Stimulated activated CD8-positive, alpha-beta memory T cell treated with anti-CD3 and anti-CD28 coated beads, Interleukin-4, amount 100 ng/mL, for 48 hours (primary cell): Measurements from ENCODE around the gene IFNA1.
A peak's percentile ranks its signal among the peaks of the same experiment; 100 is the strongest.
"Not testable (repeated sequence)": the region's sequence is repeated elsewhere in the genome, so short reads cannot be mapped to it uniquely, and the experiment has no call there.

Experiments used
- DNase-seq: peaks from one replicate; pipeline ENCODE4 v3.0.0-alpha.2; 2020

IFNA1 gene

DNA sequence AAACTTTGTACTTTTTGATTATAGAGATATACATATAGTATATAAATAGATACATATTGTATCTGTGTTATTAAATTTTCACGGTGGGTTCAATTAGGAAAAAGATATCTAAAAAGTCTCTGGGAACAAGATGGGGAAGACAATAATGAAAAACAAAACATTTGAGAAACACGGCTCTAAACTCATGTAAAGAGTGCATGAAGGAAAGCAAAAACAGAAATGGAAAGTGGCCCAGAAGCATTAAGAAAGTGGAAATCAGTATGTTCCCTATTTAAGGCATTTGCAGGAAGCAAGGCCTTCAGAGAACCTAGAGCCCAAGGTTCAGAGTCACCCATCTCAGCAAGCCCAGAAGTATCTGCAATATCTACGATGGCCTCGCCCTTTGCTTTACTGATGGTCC lies at the start of gene IFNA1:
TSS of gene IFNA1 (plus strand) at position 301 of the 400 bp plus-strand sequence. CDS start at position 370, 69 bp downstream.
- no peak for DNase-seq

DNA sequence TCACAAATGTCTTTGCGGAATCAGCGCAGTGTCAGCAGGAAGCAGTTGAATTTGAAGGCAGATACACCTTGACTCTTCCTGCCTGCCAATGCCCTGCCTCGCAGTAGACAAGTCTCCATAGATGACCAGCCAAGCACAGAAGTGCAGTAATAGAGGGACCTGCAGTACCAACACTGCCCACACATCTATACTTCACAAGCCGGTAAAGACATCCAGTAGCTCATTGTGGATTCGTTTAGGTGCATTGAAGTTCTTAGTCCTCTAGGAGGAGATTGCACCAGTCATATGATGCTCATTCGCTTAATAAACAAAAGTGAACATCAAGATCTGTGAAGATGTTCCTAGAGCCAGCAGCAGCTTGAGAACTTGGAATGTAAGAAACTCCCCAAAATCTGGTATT lies 48.0 kb upstream of the IFNA1 start:
- no peak for DNase-seq

DNA sequence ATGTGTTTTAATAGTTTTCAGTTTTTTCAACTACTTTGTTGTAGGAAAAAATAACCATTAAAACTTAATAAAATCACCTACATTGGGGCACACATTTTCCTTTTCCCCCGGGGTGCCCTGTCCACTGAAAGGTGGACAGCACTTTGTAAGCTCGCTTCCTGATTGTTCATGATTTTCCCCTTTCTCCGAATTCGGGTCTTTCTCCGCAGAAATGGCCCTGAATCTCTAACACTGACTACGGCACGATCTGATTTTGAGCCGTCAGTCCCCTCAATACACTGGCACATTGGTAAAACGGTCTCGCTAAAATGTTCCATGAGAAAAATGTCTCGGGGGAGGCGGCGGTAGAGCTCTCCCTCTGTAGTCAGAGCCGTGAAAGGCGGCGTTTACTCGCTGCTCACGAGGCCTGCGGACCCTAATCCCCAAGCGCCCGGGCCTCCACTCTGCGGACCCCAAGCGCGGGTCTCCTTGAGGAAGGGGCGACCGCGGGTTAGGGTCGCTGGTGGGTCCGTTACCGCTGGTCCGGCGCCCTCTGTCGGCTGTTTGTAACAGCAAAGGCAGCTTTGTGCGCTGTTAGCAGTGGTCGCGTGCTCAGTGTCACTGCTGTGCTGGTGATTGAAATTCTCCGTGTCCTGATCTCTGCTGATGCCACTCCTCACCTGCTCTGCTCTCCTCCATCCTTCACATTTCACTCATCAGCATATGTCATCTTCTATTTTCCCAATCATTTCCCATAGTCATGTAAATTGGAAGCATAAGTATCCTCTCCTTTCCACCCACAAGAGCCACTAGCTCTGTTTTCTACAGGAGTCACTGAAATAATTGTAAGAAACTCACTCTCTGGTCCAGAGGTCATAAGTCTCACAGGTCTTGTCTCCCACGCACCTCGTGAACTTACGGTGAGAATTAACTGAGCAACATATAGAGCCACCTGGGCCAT lies 44.2 kb upstream of the IFNA1 start:
- DNase-seq, result peak; percentile 79

DNA sequence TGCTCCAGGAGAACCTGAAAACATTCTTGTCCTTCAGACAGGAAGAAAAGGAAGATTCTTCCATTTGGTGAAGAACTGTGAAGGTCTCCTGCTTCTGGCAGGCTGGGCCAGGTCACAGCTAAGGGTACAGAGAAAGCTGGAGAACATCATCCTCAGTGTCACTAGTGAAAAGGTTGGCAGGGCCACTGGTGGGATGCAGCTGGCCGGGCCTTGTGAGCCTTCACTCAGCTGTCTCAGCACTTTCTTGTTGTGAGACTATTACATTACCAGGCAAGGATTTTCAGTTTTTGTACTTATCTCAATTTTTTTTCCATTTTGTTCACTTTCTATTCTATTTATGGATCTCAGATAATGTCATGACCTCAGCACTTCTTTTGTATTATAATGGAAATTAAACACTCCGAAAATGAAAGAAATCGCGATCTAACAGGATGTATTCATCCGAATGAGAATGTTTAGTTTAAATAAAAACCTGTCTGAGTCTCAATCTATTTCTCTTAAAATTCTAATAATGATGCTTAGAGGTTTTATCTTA lies 41.2 kb upstream of the IFNA1 start:
- no peak for DNase-seq

DNA sequence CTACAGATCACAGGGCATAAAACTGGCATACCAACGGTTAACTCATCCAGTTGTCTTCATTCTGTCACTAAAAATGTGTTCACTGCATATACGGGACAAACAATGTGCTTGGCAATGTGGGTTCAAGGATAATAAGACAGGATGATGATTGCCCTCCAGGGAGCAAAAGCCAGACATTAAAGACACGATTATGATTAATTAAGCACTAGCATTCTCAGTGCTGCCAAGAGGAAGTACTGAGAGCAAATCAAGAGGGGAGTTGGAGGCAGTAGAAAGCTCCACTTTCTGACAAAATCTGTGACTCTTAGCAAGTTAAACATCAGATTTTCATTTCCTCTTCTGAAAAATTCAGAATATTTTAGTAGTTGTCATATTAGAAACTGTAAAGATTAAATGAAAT lies 40.3 kb upstream of the IFNA1 start:
- DNase-seq, result no peak

DNA sequence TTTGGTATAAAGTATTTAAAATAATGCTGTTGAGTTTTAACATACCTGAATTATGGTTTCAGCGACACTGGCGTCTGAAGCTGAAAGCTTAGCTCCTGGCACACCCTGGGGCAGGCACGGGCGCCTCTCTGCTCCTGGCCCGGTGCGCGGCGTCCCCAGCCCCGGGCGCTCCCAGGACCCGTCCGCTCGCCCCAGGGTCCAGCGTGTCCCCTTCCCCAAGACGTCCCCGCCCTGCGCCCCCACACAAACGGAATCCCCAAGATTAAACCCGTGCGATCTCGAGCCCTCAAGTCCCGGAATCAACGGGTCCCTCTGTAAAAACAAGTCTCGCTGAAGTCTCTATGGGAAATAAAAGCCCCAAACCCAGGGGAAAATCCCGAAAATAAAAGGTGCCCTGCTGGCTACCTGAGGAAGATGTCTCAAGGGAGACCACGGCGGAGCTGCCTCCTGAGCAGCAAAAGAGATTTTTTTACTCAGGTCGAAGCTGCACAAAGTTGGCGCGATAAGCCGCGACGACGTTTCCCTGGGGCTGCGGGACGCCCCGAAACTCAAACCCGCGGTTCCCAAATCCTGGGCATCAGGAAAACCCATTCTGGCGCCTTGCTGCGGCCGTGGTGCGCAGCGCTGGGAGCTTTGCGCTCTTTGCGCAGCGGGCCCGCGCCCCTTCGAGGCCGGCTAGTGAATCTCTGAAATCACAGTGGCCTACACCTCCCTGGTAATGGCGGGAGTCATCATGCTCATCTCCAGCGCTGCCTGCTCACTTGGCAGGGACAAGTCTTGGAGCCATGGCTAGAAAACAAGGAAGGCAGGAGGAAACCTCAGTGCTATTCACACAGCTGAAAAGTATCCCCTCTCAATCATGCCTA lies 37.6 kb upstream of the IFNA1 start:
- peak; percentile 38 for DNase-seq

DNA sequence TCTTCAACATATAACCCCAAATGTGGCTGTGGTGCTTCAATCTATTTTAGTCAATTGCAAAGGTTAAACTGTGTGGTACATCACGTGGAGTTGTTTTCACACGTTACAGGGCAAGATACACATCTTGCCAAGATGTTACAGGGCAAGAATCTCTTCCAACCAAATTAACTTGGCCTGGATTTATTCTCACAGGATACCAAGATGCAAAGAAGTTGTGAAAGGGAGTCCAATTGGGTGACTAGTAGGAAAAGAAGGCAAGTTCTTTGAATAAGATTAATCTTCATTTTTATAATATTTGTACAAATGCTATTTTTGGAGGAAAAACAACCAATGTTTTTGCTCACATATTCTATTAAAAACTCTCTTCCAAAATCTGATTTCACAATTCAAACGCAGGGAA lies 36.1 kb upstream of the IFNA1 start:
- DNase-seq, result no peak

DNA sequence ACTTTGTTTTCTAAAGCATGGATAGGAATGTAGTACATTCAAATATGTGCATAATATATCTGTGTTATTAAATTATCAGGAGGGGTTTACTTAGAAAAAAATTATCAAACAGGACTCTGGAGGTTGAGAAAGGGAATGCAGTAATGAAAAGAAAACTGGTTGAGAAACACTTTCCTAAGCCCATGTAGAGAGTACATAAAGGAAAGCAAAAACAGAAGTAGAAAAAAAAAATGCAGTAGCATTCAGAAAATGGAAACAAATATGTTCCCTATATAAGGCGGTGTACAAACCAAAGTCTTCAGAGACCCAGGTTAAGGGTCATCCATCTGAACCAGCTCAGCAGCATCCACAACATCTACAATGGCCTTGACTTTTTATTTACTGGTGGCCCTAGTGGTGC lies 31.4 kb upstream of the IFNA1 start, which contains the start of gene IFNA8:
TSS of gene IFNA8 (plus strand) at position 301 of the 400 bp plus-strand sequence. CDS start at position 361, 60 bp downstream.
- DNase-seq, result no peak

DNA sequence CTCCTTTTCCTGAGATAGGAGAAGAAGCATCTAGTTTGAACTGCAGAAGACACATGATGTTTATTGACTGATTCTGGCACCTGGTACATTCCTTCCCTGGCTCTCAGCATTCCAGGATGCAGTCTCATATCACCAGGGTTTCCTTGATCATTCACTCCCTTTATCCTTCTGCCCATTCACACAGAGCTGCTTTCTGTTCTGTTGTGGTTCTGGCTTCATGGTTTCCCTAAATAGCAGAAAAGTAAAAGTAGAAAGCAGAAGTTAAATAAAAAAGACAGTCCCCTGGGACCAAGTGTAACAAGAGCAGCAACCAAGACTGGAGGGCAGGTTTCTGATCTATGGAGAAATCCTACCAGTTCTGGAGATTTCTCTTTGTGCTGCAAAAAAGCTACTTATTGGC lies 28.1 kb upstream of the IFNA1 start:
- DNase-seq, result no peak

DNA sequence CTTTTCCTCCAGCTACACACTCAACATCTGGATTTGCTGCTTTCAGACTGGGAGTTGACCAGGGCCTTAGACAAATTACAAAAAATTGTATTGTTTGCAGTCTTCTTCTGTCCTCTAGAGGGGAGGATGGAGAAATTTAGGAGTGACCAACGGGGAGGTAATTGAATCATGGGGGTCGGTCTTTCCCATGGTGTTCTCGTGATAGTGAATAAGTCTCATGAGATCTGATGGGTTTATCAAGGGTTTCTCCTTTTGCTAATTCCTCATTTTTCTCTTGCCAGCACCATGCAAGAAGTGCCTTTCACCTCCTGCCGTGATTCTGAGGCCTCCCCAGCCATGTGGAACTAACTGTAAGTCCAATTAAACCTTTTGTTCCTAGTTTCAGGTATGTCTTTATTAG lies 27.1 kb upstream of the IFNA1 start:
- no peak for DNase-seq

DNA sequence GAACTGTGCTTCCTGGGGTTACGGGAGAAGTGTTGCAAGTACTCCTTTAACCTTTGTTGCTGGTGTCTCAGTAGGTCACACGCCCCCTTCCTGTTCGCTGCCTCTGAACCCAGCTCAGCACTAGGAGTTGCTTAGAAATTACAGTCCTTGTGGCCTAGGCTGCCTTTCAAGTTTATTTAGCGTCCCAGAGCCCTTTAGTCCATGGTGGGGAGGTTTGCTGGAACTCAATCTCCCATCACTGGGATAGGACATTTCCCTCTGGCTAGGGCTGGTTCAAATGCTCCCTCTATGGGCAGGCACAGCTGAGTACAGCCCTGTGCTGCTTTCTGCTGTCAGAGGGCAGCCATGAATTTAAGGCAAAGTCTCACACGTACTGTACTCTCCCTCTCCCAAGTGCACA lies 26.6 kb upstream of the IFNA1 start:
- DNase-seq, result no peak

DNA sequence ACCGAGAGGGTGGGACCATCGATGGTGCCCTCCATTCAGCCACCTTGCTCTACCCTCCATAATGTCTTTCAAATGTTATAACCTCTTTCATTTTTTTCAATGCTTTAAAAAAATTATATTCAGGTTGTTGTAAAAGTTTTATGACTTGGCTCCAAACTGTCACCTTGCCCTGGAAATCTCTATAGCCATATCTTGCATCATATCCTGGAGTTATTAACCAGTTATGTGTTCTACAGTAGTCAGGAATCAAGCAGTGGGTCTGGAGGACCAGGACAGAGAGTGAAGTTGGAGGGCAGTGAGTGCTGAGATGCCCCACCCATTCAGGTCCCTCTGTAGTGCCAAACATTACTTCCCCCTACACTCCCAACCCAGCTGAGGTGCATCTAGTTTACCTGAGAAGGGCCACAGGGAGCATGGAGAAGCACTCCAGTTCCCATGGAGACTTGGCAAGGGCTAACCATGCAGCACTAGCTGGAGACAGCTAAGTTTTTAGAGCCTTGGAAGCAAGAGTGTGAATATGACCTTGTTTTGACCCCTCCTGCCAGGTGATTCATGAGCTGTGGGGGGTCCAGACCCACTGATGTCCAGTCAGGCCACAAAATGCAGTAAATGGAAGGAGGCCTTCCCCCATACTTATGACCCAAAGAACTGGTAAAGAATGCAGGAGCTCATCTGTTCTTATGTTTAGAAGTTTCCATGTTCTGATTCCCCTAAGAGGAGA lies 25.9 kb upstream of the IFNA1 start:
- no peak for DNase-seq

DNA sequence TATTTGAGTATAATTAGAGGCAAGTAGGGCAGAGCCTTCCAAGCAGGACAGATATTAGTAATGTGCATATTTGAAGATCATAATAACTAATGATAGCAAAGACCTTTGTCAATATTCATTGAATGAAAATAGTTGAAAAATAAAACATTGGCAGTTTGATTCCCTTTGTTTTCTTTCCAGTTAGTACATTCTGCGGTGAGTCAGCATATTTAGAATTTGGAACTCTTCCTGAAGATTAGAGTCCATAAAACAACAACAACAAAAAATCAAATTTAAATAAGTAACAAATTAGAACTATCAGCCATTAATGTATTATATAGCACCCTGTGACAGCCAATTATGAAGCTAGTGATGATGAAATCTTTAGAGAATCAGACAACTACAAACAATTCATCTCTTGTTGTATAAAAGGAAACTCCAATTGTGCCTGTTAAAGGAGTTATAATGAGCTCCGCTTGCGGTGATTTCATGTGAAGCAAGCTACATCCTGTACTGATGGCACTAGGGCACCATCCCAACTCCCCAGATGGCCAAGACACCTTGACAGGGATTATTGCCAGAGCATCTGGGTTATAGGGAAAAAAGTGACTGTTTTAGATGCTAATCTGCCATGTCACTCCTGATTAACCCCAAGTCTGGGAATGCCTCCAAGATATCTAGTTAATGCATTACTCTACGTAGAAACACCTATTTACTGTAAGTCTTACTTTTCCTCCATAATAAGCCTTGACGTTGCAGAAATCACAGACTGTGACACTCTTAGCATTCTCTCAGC lies 24.6 kb upstream of the IFNA1 start:
- no peak for DNase-seq

DNA sequence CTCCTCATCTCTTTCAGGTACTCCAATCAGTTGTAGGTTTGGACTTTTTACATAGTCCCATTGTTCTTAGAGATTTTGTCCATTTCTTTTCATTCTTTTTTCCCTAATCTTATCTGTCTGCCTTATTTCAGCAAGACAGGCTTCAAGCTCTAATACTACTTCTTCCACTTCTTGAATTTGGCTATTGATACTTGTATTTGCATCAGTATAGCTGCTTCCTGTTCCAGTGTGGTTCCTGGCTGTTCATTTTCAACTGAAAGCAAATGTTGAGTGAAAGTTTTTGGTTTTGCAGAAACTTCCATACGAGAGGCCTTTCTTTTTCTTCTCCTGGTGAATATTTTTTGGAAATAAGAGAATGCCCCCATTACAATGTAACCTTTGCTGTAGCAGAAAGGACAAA lies 12.0 kb upstream of the IFNA1 start:
- no peak for DNase-seq

DNA sequence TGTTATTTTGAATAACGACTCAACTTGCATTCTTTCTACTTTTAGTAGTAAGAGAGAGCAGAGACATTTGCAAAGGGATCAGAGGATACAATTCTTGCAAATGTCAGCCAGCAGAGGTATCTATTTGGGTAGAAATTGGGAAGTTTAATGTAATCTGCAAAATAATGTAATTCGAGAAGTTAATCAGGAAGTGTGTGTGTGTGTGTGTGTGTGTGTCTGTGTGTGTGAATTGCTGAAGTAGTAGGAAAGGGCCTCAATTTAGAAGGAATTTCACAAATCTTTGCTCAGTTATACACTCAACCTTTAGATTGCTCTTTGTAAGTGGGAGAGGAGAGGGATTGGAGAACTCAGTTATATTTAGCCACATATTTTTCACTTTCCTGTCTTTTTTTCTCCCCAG lies 11.0 kb upstream of the IFNA1 start:
- DNase-seq, result no peak

DNA sequence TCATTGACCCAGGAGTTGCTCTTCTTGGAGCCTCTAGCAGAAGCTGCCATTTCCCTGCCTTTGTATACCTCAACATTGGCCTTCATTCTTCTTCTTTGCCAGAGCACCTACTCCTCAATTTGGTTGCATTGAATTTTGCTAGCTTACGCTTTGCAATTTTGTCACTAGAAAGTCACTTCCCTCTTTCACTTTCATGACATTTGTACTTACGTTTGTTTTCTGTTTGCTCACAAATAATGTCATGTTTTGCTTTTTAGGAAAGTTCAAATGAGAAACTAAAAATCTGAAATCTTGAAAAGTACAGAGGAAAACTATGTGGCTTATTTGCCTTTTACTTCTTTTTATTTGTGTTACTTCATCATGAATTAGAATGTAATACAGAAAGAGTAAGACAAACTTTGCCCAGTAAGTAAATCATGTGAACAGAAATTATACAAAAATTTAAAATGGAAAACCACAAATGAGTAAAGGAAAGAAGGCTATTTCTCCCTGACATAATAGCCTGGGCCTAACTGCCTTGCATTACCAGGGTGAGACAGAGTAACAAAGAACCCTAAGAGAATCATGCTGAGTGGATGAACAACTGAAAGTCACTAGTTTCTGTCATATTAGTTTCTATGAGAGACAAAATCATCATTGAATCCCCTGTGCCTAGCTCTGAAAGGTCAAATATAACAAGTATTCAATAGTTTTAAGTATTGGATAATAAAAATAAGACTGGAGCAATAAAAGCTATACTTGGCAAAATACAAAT lies 7.4 kb upstream of the IFNA1 start:
- no peak for DNase-seq

DNA sequence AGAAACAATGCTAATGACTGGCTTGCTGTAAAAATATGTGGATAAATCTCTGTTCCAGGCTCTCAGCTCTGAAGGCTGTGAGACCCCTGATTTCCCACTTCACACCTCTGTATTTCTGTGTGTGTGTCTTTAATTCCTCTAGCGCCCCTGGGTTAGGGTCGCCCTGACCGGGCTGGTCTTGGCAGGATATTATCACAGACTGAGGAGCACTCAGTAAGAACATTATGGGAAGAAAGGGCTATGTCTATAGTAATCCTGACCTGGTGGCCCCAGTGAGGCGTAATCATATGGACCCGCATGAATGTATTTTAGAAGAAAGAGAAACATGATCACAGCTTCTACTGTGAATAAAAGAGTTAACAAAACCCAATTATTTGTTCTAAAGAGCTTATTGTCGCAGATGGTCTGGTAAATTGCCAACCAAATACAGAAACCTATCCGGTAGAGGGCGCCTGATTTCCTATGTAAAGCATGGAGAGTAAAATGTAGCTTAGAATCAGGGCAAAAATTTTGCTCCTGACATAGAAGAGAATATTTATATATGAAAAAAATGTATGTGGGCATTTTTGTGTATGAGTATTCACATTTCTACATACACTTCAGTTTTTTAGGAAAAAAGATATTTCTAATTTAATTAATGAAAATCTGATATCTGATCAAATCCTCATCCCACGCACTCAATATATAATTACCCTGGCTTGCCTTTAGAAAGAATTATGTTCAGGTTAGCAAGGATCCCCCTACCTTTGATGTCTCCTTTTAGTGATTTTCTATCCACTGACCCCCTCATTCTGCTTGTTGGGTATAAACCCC lies 5.8 kb upstream of the IFNA1 start:
- DNase-seq, result peak; percentile 59

DNA sequence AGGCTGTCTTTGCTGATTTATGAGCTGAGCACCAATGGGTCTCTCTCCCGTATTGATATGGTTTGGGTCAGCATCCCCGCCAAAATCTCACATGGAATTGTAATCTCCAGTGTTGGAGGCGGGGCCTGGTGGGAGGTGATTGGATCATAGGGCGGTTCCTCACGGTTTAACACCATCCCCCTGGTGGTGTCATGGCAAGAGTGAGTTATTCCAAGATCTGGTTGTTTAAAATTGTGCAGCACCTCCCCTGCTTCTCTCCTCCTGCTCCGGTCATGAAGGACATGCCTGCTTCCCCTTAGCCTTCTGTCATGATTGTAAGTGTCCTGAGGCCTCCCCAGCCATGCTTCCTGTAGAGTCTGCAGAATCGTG lies 5.2 kb upstream of the IFNA1 start:
- DNase-seq, result not testable (repeated sequence)

DNA sequence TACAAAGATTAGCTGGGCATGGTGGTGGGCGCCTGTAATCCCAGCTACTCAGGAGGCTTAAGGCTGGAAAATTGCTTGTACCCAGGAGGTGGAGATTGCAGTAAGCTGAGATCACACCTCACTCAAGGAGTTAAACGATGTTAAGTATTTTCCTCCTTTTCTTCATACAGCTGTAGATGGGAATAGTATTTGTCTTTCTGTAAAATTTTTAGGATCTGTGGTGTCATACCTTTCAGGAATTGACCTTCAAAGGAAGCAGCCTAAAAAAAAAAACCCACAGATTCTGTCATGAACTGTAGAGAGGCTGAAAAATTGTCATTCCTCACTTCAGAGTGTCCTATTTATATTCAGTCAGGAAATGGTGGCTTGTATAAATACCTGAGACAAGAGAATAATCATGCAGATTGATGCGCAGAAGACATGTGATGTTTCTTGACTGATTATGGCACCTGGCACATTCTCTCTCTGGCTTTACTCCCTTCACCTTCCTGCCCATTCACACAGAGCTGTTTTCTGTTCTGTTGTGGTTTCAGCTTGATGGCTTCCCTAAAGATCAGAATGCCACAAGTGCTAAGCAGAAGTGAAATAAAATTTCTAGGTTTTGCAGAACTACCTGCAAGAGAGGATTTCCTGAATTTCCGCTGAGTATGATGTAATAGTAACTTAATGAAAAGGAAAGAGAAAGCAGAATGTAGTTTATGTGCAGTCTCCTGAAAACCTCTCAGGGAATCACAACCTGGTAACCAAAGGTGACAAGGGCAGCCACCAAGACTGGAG lies 3.8 kb downstream of the IFNA1 start:
- DNase-seq, result no peak

DNA sequence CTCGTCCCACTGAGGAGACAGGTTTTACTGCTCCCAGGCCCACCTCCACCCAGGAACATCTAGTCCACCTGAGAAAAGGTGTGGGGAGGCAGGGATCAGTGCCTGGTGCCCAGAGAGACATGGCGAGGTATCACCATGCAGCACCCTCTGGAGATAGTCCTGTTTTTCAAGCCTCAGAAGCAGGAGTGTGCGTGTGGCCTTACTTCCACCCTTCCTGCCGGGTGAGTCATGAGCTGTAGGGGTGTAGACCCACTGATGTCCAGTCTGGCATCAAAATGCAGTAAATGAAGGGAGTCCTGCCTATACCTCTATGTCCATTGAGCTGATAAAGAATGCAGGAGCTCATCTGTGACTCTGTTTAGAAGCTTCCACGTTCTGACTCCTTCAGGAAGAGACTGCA lies 9.1 kb downstream of the IFNA1 start:
- not testable (repeated sequence) for DNase-seq
